A673 (cell line): Measurements from ENCODE around the gene COL1A1. TPM values are rescaled to one million over a fixed set of nuclear protein-coding genes. Genes with fewer than 3 reads are reported as not detected.

ENCODE experiments used
- BruUV-seq: library from RNA; stranded (reverse); fragments of 400-500 nt; replicated peaks from 2 replicates; lab custom pipeline; 2021; lab: Mats Ljungman, UMichigan
- CTCF ChIA-PET: fragments of 300-600 bp; sonication (Branson Sonifier 250); formaldehyde crosslinking; loops from one replicate; lab custom pipeline; 2022; ENCODE audit warnings: antibody characterized with exemption; lab: Charles Lee
- POLR2A ChIA-PET: fragments of 300-600 bp; sonication (Branson Sonifier 250); formaldehyde crosslinking; loops from one replicate; lab custom pipeline; 2022; ENCODE audit warnings: antibody characterized with exemption; ENCODE audit not compliant: low non-redundant PET; lab: Charles Lee
- DNase-seq: peaks from one replicate; pipeline ENCODE4 v3.0.0-alpha.2; 2015; ENCODE audit warnings: low spot score
- H3K27ac ChIP-seq: fragments of 200-600 bp; sonication (generic); 2 replicates; pipeline ENCODE4 v1.5.1; 2016; ENCODE audit warnings: mixed run types, low read depth, mild to moderate bottlenecking, mixed read lengths, antibody characterized with exemption, low read length; ENCODE audit not compliant: poor library complexity, severe bottlenecking
- H3K27me3 ChIP-seq: fragments of 200-600 bp; sonication (generic); replicated peaks from 2 replicates; pipeline ENCODE4 v1.6.1; 2017; ENCODE audit warnings: mixed run types, low read depth, mild to moderate bottlenecking, mixed read lengths, antibody characterized with exemption, low read length; ENCODE audit not compliant: insufficient read depth, poor library complexity
- H3K36me3 ChIP-seq: fragments of 200-600 bp; sonication (generic); 2 replicates; pipeline ENCODE4 v1.6.1; 2016; ENCODE audit warnings: mixed run types, mild to moderate bottlenecking, mixed read lengths, antibody characterized with exemption, low read length; ENCODE audit not compliant: insufficient read depth, poor library complexity, severe bottlenecking
- H3K4me1 ChIP-seq: fragments of 200-600 bp; sonication (generic); 2 replicates; pipeline ENCODE4 v1.6.1; 2017; ENCODE audit warnings: mixed run types, mild to moderate bottlenecking, mixed read lengths, antibody characterized with exemption, low read length; ENCODE audit not compliant: insufficient read depth, poor library complexity, severe bottlenecking
- H3K4me3 ChIP-seq: fragments of 200-600 bp; sonication (generic); 2 replicates; pipeline ENCODE4 v1.5.1; 2016; ENCODE audit warnings: low read depth, mixed run types, mild to moderate bottlenecking, mixed read lengths, low read length; ENCODE audit not compliant: poor library complexity, severe bottlenecking
- H3K9me3 ChIP-seq: fragments of 200-600 bp; sonication (generic); 2 replicates; pipeline ENCODE4 v1.6.1; 2016; ENCODE audit warnings: mixed run types, low read depth, mild to moderate bottlenecking, mixed read lengths, antibody characterized with exemption, low read length; ENCODE audit not compliant: poor library complexity, severe bottlenecking
- EZH2 ChIP-seq: fragments of 200-600 bp; sonication (generic); IDR thresholded peaks from 2 replicates; pipeline ENCODE4 v1.6.1; 2017; ENCODE audit warnings: borderline replicate concordance, low read depth, mild to moderate bottlenecking, mixed read lengths, antibody characterized with exemption, low read length; ENCODE audit not compliant: poor library complexity, severe bottlenecking
- intact Hi-C: fragments of 100-400 bp; cut with micrococcal nuclease; formaldehyde crosslinking; loops from one replicate; pipeline ENCODE4 v1.10.0; 2022; ENCODE audit not compliant: unreplicated experiment
- total RNA-seq: library from RNA; stranded (reverse); gene quantifications from 2 replicates; pipeline ENCODE4 v1.2.3, GENCODE V29; 2021
- TF ChIP-seq, protein P1 (sequence below): fragments of 300-800, 200-600 bp; sonication (generic); conservative IDR thresholded peaks from 2 replicates; pipeline ENCODE4 v1.5.1; 2017; ENCODE audit warnings: low read depth, mild to moderate bottlenecking, antibody characterized with exemption, low read length, moderate library complexity, mixed read lengths

Gene COL1A1
- total RNA-seq, 1 experiment from 2014 or later = 24.6 TPM

DNA sequence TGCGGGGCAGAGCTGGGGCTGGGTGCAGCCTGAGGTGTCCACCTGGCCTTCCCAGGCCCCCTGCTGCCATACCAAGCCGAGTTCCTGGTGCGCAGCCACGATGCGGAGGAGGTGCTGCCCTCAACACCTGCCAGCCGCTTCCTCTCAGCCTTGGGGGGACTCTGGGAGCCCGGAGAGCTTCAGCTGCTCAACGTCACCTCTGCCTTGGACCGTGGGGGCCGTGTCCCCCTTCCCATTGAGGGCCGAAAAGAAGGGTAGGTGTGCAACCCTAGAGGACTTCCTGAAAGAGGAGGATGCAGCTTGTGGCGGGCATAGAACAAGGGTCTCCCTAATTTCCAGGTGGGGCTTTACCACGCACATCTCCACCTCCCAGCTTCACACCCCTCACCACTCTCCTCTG lies 33.1 kb downstream of the COL1A1 start:
- Histone ChIP-seq H3K4me1 (no peaks in the 10 kb centered on the region), H3K27me3 (no peaks in the 10 kb centered on the region), H3K27ac (no peak overlapping the region), H3K36me3 (no peaks in the 10 kb centered on the region), H3K9me3 (no peaks in the 10 kb centered on the region), H3K4me3 (no peak overlapping the region)
- no peak for DNase-seq
- ChIA-PET POLR2A (no interaction called here), CTCF (interaction anchor here (0.8 kb wide), 1 partner anchor 74 kb away, joined by 3 read pairs; no protein-coding TSS in a partner anchor)
- TF ChIP-seq EZH2 = no peak
- TF ChIP-seq, protein P1, sequence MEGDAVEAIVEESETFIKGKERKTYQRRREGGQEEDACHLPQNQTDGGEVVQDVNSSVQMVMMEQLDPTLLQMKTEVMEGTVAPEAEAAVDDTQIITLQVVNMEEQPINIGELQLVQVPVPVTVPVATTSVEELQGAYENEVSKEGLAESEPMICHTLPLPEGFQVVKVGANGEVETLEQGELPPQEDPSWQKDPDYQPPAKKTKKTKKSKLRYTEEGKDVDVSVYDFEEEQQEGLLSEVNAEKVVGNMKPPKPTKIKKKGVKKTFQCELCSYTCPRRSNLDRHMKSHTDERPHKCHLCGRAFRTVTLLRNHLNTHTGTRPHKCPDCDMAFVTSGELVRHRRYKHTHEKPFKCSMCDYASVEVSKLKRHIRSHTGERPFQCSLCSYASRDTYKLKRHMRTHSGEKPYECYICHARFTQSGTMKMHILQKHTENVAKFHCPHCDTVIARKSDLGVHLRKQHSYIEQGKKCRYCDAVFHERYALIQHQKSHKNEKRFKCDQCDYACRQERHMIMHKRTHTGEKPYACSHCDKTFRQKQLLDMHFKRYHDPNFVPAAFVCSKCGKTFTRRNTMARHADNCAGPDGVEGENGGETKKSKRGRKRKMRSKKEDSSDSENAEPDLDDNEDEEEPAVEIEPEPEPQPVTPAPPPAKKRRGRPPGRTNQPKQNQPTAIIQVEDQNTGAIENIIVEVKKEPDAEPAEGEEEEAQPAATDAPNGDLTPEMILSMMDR = no peak
- BruUV-seq = no TSS peak
- intact Hi-C loops = loop anchor here (10.0 kb wide), 1 partner anchor 126 kb away; no protein-coding TSS in a partner anchor

DNA sequence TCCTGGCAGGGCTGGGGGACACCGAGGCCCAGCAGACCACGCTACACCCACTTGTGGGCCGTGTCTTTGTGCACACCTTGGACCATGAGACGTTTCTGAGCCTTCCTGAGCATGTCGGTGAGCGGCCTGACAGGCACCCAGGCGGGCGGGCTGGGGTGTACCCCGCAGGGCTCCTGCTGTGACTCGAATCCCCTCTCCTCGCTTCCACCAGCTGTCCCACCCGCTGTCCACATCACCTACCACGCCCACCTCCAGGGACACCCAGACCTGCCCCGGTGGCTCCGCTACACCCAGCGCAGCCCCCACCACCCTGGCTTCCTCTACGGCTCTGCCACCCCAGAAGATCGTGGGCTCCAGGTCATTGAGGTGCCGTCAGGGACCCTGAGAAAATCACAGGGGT lies 34.1 kb downstream of the COL1A1 start:
- H3K27ac ChIP-seq = no peak overlapping the region
- H3K9me3 ChIP-seq = no peaks in the 10 kb centered on the region
- ChIA-PET CTCF (no interaction called here), POLR2A (no interaction called here)
- intact Hi-C loops = loop anchor here (10.0 kb wide), 1 partner anchor 127 kb away; no protein-coding TSS in a partner anchor
- no TSS peak for BruUV-seq
- H3K4me1 ChIP-seq = no peaks in the 10 kb centered on the region
- H3K36me3 ChIP-seq = no peaks in the 10 kb centered on the region
- no peak for DNase-seq
- TF ChIP-seq EZH2 = no peak
- TF ChIP-seq, protein P1 = no peak
- H3K27me3 ChIP-seq = no peaks in the 10 kb centered on the region
- H3K4me3 ChIP-seq = no peak overlapping the region

DNA sequence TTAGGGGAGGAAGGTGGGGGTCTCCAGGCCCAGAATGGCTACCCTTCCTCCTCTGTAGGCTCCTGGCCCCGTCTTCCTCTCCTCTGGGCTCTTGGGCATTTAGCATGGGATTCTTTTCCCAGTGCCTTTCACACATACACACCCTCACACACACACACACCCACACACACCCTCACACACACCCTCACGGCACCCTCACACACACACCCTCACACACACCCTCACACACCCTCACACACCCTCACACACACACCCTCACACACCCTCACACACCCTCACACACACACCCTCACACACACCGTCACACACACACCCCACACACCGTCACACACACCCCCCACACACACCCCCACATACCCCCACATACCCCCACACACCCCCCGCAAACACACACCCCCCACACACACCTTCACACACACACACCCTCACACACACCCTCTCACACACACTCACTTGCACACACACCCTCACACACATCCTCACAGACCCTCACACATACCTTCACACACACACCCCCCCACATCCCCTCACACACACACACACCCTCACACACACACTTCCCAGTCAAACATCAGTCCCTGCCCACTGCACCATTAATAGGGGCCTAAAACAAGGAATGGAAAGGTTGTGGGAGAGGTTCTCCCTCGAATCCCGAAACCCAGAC lies 34.8 kb downstream of the COL1A1 start:
- TF ChIP-seq, protein P1 = no peak
- no peak for TF ChIP-seq EZH2
- ChIA-PET POLR2A (no interaction called here), CTCF (no interaction called here)
- H3K9me3 ChIP-seq = no peaks in the 10 kb centered on the region
- H3K27ac ChIP-seq = no peak overlapping the region
- no peak for DNase-seq
- H3K27me3 ChIP-seq = no peaks in the 10 kb centered on the region
- no peaks in the 10 kb centered on the region for H3K36me3 ChIP-seq
- BruUV-seq = no TSS peak
- intact Hi-C loops = loop anchor here (10.0 kb wide), 1 partner anchor 128 kb away; no protein-coding TSS in a partner anchor
- no peak overlapping the region for H3K4me3 ChIP-seq
- H3K4me1 ChIP-seq = no peaks in the 10 kb centered on the region
